ENCODE measurements around the gene DACT3.

DACT3 gene

GRCh38 chr19:46598372-46598917, 62.5 kb downstream of the DACT3 start:
- no peak overlapping the region for H3K4me3 ChIP-seq (replicated peaks in 1 of 2; ENCODE audit: low read depth in 2 of 2, low read length in 2 of 2)
- DNase-seq (ENCODE audit: low read depth in 2 of 2): no peak
- TF ChIP-seq, protein P1, sequence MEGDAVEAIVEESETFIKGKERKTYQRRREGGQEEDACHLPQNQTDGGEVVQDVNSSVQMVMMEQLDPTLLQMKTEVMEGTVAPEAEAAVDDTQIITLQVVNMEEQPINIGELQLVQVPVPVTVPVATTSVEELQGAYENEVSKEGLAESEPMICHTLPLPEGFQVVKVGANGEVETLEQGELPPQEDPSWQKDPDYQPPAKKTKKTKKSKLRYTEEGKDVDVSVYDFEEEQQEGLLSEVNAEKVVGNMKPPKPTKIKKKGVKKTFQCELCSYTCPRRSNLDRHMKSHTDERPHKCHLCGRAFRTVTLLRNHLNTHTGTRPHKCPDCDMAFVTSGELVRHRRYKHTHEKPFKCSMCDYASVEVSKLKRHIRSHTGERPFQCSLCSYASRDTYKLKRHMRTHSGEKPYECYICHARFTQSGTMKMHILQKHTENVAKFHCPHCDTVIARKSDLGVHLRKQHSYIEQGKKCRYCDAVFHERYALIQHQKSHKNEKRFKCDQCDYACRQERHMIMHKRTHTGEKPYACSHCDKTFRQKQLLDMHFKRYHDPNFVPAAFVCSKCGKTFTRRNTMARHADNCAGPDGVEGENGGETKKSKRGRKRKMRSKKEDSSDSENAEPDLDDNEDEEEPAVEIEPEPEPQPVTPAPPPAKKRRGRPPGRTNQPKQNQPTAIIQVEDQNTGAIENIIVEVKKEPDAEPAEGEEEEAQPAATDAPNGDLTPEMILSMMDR (IDR thresholded peaks at IDR 0.05; ENCODE audit: low read depth, low read length): no peak

Measured in cardiac fibroblast (primary cell).